GM18498 (cell line): ENCODE data around the gene PDE4D.

Experiments
- ATAC-seq: cut with Tn5 transposase; IDR thresholded peaks from one replicate; pipeline ENCODE4 v1.9.1; 2021; ENCODE audit warnings: mild to moderate bottlenecking, moderate library complexity; ENCODE audit not compliant: unreplicated experiment

Gene PDE4D

DNA sequence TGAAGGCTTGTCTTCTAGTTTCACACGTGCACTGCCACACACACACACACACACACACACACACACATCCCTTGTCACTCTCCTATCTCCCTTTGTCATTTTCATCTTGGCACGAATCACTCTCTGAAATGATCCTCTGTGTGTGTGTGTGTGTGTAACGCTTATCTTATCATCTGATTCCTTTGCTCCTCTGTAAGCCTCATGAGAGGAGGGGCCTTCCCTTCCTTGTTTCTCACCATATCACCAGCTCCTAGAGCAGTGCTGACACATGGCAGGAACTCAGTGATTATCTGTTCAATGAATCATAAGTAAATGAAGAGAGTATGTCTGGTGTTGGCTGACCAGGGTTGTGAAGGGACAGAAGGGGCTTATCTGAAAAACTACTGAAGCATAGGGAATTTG lies 53.3 kb downstream of the PDE4D start:
- ATAC-seq: no peak

DNA sequence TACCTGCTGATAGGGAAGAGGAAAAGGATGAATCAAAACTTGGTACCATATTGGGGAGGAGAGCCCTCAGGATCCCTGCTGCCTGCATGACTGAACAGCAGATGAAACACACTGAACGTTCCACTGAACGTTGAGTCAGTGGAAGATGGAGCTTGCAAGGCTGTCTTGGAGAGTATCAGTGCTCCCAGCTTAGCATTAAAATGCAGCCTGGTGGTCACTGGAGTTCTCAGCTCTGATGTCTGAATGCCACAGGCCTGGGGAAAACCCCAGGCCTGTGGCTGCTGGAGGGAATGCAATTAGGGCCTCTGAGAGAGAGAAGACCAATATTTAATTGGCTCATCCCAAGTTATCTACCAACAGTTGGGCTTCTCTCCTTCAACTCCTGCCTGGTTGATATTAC lies 54.5 kb downstream of the PDE4D start:
- no peak for ATAC-seq

DNA sequence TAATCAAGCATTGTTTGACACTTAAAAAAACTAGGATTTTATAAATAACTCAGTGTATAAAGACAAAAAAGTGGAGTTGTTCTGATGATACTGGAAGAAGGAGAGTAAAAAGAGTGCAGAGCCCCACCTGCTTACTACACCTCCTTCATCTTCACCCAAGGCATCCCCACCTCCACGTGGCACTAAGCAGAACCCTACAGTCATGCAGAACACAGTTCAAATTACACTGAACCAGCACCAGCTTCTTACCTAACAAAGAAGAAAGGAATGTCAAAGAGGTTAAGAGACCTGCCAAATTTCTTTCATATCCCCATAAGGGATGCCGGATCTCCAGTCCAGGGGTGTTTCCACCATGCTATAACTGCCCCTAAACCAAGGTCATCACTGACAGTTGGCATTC lies 55.5 kb downstream of the PDE4D start:
- no peak for ATAC-seq

DNA sequence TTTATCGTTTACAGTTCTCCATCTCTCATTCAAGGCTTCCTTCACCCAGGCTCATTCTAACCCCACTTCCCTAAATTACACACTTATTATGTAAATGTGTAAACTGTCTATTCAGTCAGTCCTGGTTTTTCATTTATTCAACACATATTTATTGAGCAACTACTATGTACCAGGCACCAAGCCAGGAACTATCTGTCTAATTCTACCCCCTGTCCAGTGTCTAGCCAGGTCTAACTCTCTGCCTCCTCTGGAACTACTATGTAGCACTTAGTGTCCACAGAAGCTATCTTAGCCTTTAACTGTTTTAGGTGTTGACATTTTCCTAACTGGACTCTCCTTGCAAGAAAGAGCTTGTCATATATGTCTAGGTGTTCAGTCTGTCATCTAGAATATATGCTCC lies 56.5 kb downstream of the PDE4D start:
- no peak for ATAC-seq

DNA sequence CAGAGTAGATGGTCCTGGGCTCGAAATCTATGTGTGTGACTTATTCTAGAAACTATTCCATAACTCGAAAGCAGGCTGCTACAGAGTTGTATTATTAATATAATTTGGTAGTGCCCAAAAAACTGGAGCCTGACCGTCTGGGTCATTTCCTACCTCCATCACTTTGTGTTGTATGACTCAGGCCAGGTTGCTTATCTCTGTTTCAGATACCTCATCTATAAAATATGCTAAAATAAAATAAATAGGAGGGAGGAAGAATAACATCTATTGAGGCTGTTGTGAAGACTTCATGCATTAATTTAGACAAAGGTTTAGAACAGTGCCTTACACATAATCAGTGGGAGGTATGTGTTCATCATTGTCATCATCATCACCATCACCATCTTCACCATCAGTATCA lies 57.7 kb downstream of the PDE4D start:
- ATAC-seq: no peak

DNA sequence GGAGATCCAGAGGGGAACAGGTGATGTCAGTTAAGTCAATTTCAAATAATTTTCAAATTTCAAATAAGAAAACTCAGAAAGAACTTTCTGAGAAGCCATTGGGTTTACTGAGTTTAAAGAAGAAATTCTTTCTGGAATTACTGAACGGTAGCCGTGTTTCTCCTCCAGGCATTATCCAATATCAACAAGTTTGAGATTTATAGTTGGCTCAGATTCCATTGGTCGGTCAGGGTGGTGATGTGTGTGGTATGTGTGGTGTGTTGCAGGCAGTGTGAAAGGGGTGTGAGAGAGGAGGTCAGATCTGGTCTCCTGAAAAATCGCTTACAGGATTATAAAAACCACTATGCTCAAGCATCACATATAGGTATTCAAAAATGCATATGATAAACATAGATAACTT lies 60.1 kb downstream of the PDE4D start:
- no peak for ATAC-seq

DNA sequence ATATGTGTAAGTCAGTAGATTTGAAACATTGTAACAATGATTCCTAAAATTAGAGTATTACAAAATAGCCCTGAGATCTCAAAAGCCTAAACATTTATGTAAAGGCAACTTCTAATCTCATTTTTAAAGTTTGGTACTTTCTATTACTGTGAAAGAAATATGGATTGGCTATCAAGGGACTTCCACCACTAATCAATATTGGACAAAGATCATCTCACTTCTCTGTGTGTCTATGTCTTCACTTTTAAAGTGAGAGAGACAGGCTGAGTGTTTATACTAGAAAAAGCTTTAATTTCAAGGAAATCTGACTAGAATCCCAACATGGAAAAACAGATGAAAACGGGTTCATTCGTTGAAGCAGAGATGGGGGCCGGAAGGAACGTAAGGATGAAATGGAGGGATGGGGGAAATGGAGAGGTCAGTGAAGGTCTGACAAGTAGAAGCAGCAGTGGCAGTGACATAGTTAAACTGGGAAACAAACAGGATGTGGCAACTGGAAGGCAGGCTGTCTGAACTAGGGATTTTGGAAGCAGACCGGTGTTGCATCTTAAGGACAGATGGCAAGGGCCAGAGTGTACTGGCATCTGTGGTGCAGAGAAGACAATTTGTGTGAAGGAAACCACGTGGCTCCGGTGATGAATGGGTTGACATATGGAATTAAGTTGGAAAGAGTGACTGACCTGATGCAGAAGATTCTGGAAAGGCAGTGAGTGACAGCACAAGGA lies 60.8 kb downstream of the PDE4D start:
- ATAC-seq: no peak

DNA sequence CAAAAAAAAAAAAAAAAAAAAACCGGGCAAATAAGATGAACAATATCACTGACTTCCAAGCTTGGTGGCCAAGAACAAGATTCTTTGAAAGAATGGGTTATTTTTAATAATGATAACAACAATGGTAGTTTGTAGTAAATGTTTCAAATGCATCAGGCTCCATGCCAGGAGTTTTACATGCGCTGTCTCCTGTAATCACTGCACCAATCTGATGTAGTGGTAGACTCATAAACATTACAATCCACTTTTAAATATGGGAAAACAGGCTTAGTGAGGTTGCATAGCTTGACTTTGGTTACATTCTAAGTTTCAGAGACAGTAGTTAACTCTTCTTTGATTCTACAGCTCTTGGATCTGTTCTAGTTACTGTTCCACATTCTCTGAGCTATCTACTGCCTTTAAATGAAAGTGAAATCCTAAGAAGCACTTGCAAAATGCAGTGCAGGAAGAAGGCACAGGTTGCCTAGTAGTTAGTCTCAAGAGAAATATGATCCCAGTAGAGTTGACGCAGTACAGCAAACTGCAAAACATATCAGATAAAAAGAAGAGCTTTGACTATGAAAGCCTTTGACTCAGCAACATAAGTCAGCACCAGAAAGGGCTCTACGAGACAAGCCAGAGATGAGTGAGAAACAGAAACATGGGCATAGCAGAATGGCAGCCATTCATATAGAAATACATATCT lies 62.1 kb downstream of the PDE4D start:
- no peak for ATAC-seq

DNA sequence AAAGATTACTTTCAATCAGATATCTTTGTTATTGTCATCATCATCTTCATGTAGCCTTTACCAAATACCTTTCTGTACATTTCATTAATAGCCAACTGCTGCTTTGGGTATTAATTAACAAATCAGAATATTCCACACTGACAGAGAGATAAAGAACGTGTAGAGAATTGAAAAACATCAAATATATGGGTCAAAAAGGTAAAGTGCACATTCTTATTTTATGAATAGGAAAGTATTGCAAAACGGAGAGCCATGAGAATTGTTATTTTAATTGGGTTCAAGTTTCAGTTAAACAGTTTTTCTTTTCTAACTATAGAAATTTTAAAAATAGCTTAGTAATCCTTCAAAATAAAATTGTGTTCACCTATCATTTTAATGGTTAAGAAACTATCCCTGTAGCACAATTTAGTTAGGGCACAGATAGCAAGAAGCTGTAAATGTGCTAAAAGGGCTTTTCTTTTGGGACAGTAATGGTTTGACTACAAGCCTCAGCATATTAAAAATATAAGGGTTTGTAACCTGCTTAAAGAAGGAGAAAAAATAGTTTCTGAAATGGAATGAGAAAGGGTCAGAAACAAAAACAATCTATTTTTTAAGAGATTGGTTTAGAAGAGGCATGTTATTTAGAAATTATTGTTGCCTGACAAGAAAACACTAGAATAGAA lies 62.9 kb downstream of the PDE4D start:
- no peak for ATAC-seq

DNA sequence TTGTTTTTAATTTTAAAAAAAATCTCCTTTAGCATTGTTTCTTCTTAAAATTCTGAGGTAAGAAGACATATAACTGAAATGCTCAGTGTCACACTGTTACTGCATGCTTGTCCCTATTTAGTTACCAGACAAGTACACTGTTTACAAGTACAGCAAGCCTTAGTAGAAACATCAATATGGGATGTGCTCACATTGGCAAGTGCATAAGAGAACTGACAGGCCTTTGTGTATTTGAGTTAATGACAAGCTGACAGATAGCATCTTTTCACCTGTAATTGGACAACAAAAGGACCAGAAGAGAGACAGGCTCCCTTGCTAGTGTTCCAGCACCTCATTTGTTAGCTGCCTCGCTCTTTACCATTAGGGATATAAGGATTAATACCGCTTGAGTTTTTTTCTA lies 63.6 kb downstream of the PDE4D start:
- no peak for ATAC-seq

DNA sequence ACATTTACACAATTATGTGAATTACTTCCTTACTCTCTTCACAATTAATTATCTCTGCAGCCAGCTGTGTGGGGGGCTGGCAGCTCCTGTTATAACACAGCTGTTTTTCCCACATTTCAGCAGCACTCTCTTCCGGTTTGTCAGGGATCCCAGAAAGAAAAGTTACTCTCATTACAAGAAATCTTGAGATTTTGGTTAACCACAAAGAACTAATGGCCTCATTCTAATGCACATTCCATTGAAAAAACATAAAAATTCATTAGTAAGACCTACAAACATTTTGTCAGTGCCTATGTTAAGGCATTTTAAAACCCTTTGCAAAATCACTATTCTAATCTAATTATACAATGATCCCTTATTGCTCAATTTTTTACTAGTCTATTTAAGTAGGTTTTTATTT lies 64.1 kb downstream of the PDE4D start:
- ATAC-seq: no peak

DNA sequence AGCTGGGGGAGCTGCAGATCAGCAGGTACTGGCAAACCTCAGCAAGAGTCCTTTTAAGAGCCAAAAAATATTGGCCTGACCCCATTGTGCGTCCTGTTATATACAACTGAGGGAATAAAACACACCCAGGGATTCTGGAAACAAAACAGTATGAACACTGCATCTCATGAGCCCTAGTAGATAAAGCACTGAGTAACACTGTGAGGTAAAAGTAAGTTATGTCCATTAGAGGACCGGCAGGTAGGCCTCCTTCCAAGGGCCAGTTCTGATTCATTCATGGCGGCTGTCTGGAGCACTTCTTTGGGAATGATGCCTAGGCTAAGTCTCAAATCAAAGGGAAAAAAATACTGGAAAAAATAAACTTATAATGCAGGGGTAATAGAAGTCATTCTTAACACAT lies 64.9 kb downstream of the PDE4D start:
- no peak for ATAC-seq

DNA sequence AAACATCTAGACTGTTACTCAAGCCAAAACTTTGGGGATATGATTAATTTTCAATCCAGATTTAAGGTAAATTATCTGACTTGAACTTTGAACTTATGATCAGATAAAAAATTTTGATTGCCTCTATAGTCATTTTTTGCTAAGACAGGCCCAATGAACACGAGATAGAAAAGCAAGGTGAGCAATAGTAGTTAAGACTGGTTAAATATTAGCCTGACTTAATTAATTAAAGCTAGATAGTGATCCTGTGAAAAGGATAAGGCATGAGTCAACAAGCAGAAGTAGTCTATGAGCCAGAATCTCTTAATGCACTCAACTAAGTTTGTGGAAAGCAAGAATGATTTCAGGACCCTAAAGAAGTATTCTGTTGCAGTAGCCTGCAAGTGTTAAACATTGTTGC lies 66.5 kb downstream of the PDE4D start:
- no peak for ATAC-seq

DNA sequence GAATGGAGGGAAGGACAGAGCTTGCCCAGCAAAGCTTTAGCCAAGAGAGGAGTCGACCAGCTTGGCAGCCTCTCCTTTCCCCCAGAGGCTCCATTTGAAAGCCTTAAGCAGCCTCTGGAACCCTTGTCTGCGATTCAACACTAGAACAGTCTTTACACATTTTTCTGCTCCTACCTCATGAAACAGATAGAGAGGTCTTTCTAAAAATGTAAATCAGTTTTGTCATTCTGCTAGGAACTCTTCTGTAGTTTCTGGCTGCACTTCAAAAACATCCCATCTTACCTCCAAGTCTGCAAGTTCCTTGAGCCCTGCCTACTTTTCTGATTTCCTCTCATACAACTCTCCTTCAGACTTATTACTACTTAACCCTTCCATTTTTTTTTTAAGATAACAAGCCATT lies 70.1 kb downstream of the PDE4D start:
- no peak for ATAC-seq

DNA sequence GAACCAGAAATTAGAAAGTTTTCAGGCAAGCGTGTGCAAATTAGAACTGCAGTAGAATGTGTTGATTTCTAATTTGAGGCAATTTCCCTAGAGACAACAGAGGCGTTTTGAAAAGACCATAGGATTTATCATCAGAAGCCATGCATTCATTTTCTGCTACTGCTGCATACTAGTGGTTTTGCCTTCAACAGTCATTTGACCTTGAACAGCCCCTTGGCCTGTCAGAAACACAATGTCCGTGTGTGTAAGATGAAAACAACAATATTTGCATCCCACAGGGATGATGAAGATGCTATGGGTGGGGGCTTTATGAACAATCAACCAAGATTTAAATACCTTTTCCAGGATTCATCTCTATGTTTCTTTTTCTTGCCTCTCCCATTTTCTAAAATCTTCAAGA lies 73.7 kb downstream of the PDE4D start:
- ATAC-seq: no peak

DNA sequence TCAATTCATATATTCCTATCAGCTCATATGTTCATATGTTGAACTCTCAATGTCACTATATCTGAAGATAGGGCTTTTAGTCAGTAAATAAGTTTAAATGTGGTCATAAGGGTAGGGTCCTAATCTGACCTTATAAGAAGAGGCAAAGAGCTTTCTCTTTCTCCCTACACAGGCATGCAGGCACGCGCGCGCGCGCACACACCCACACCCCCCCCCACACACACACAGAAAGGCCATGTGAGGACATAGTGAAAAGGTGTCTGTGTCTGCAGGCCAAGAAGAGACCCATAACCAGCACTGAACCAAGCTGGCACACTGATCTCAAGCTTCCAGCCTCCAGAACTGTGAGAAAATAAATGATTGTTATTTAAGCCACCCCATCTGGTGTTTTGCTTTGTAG lies 76.0 kb downstream of the PDE4D start:
- ATAC-seq: no peak

DNA sequence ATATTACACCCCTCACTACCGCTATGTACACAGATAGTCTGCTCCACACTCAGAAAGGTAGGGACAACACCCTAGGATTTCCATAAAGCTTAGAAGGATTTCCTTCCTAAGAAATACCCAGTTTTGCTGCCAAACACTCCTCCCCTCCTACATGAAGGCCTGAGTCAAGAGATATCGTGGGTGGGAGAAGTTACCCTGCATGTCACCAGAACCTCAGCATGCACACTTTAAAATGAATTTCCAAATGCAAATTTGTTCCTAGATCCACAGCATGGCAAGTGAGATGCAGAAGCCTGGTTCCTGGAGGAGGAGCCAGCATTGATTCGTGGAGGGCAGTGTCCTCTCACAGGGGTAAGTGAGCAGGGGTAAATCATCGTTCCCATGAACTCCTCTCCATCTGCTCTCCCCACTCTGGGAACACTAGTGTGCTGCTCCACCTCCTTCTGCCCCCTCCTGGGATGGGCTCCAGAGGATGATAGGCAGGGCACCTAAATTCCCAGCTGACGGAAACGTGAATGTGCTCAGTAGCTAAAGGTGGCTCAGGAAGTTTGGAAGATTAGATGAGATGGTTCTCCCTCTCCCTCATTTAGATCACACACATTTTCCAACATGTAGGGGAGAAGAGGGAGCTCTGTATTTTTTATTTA lies 76.7 kb downstream of the PDE4D start:
- no peak for ATAC-seq

DNA sequence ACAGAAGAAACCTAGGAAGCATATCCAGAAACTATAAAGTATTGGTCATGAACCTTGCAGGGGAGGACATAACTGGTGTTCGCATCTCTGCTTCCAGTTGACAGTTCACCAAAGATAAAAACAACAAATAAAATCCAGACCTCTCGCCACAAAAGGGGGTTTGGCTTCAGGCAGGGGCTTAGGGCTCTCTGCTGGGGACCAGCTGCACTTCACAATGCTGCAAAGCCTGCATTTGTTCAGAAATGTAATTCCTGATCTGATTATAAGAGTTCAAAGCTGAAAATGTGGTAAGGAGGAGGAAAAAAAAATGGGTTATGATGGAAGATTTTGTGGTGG lies 79.0 kb downstream of the PDE4D start:
- no peak for ATAC-seq

DNA sequence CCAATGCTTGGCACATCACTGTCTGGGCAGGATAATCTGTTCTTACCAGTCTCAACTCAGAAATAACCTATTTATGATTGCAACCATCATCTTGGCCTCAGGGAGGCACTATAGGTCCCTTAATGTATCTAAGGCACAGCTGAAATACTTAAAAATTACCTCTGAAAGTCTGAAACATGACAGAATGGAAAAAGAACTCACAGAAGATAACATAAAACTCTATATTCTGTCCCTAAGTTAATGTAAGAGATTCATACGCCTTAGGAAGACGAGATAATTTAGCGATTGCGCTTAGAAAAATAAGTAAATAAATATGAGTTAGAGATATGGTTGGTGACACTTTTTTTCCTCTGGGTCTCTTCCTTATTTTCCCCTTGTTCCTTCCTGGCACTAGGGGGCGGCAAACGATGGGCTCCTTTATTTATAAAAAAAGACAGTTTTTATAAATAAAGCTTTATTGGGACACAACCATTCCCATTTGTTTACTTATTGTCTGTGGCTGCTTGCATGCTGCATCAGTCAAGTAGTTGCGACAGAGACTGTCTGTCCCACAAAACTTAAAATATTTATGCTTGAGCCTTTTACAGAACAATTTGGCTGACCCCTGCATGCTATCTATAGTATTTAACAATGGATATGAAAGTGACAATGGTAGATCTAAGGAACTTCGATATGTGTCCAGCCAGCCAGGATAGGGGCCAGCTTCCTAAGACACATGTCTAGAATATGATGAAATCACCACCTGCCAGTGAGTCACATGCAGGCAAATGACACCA lies 79.6 kb downstream of the PDE4D start:
- peak; percentile 71 for ATAC-seq

DNA sequence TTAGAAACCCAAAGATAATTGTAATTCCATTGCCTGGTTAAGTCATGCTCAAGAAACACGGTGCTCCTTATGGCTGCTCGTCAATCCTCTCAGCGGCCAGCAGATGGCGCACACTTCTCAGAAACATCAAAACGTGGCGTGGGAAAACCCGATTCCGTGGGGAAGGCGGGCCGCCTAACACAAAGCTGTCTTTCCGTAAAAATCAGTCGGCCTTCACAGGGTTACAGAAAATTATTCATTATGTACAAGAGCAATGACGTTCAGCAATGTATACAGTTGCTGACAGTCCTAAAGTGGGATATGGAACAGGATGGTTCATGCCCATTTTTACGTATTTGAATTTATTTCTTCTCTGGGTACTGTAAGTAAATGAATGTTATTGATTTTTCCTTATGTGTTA lies 83.5 kb downstream of the PDE4D start:
- peak; percentile 65 for ATAC-seq

DNA sequence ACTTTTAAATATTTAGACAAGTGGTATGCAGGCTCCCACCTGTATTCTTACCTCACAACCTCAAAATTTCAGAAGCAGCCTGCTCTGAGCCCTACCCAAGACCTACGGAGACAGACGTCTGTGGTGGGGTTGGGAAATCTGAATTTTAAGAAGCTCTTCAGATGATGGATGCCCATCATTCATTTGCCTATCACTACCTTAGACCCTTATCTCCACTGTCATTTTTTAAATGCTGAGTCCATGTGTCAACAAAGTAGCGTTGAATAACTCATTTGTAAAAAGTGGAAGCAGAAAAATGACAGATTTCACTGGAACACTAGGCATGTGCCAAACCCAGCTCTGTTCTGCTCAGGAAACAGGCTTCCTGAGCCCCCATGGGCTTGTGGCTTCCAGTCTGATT lies 85.7 kb downstream of the PDE4D start:
- ATAC-seq: no peak
